ENCODE data around the gene PUDP.
"Not testable (repeated sequence)": the region's sequence is repeated elsewhere in the genome, so short reads cannot be mapped to it uniquely, and the experiment has no call there.

Gene PUDP

DNA sequence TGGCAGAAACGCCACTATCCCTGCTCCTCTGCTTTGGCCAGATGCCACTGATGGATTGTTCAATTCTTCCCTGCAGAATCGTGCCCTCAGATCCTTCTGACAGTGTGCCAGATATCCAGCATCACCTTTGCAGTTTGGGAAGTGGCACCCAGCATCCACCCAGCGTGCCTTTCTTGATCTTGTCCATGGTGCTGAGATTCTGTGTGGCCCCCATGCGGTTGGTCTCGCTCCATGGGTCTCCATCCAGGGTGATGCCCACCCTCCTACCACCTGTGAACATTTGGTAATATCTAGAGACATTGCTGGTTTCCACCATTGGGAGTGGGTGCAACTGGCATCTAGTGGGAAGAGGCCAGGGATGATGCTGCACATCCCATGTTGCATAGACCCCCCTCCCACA is 121.6 kb downstream of the PUDP start:
- not testable (repeated sequence) for DNase-seq (ENCODE audit: low spot score)

DNA sequence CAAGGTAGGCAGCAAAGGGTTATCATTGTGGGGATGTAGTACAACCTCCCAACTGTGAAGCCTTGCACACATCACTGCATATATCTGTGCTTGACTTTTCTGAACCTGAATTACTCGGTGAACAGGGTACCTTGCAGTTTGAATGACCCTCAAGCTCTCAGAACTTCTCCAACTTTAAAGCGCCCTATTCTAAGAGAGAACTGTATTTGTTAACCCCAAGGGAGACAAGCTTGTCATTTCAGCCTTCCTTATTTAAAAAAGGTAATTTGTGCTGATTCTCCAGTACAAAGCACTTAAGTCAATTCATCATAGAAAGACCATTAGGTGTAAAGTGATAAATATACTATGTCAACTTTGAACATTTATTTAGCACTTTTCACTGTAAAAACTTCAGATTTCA is 122.5 kb downstream of the PUDP start:
- no peak for DNase-seq (ENCODE audit: low spot score)

DNA sequence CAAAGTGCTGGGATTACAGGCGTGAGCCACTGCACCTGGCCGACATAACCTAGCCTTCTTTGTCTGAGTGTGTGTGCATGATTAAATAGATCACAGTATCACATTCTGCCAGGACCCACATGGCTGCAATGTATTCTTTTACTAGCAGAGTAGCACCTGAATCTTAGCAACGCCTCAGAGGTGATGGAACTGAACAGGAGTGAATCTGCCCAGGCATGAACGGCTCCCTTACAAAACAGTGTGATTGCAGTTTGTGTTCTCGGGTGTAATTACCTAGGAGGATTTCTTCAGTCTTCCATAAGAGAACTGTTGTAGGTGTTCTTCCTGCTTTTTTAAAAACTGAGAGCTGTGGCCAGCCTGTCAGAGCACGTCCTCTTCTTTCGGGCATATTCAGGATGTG is 123.1 kb downstream of the PUDP start:
- DNase-seq (ENCODE audit: low spot score) = no peak

DNA sequence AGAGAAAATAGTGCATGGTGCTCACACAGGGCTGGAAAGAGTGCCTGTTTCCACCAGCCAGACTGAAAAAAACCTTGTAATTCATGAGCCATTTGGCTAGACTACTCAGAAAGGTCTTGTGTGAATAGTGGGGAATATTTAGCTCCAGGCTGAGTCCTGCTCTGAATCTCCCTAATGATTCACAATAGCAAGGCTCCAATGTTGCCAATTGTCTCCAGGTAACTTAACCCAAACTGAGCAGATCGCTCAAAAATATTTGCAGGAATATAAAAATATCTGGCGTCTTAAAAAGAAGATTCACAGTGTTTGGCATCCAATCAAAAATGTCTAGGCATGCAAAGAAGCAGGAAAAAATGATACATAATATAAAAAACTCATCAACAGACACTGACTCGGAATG is 125.0 kb downstream of the PUDP start:
- DNase-seq (ENCODE audit: low spot score) = not testable (repeated sequence)

DNA sequence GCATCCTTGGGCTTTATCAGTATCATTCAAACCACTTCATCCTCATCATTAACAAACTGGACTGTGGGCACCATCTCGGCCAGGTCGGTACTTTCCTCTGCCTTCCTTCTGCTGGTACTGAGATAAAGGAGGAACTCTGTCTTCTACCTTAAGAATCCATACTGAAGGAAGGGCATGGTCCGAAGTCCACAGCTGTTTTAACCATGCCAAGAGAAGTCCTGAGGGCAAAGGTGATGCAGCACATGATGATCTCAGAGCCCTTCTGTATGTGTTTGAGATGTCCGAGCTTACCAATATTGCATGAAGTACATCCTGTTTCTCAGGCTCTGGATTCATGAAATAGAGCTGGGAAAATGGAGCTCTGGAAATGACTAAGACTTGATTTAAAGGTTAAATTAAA is 126.0 kb downstream of the PUDP start:
- DNase-seq (ENCODE audit: low spot score) = no peak

DNA sequence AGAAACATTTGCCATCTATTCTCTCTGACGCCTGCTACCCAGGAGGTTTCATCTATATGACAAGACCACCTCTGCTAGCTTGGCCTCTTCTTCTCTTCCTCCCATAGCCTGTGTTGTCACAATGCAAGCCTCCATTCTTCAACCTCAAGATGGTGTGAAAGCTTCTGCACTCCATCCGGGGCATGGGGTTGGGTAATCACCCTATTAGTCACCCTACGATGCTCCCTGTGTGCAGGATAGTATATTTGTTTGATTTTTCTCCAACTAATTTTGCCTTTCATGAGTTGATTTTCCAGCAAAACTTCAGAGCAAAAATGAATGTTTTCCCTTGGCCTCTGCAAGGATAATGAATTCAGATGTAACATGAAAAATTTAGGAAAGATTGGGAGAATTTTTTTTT is 128.4 kb downstream of the PUDP start:
- no peak for DNase-seq (ENCODE audit: low spot score)

DNA sequence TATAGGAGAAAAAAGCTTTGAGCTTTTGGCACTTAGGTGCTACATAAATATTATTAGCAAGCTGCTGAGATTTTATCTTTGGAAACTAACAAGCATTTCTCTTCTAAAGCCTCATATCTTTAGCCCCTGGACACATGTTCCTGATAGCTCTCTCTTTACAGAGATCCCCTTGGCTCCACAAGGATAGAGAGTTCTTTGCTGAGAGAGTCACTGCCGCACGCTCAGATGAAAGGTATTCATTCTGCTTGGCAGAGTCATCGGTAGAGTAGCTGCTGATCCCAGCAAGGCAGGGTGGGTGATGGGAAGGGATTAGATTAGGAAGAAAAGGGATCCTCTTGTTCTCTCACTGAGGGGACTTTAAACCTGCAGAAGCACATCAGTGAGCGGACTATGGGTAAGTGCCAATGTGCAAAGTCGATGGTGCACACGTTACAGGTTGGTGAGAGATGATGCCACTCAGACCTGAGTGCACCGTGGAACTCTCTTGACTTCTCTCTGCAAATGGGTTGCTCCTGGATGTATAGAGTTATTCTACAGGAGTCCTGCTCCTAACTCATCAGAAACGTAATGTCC is 135.6 kb downstream of the PUDP start:
- DNase-seq (ENCODE audit: low spot score) = not testable (repeated sequence)

DNA sequence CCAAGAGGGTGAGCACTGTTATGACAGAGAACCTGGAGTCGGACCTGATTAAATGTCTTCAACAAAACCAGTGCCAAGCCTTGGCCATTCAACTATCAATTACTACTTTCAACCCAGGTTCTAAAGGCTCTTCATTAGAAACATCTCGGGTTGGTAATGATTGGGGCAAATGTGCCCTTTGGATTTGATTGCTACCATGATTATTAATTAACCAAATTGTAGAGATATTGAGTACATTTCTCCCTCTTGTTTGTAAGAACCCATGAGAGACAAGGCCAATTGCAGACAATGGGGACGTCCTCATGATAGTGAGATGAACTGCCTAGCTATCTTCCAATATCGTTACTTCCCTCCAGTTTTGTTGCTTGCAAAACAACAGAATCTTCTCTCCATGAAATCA is 137.1 kb downstream of the PUDP start:
- not testable (repeated sequence) for DNase-seq (ENCODE audit: low spot score)

DNA sequence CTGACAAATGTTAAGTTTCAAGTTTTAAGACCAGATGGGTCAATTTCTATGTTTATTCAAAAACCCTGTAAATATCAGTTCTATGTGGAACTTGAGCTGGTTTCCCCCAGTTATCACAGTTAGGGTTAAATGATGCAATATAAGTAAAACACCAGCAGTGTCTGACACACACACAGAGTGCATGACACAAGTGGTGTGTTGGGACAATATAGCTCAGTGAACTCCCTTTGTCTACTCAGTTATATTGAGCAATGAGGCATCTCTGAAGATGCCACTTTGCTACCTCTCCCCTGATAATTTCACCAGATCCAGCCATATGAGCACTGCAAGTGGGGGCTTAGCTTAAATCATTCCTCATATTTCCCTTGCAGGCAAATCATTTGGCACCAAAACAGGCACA is 140.6 kb downstream of the PUDP start:
- not testable (repeated sequence) for DNase-seq (ENCODE audit: low spot score)

Measured in RKO (cell line).